H9 (cell line): ENCODE results near the gene KCNQ2. TPM values are rescaled to one million over a fixed set of nuclear protein-coding genes. Genes with fewer than 3 reads are reported as not detected.

Experiments used
- DNase-seq: peaks from one replicate; pipeline ENCODE4 v3.0.0-alpha.2; 2017
- H2AFZ ChIP-seq: one replicate; pipeline ENCODE4 v1.6.1; 2013; ENCODE audit warnings: mild to moderate bottlenecking, low read length, control low read depth, moderate library complexity
- H2AK5ac ChIP-seq: 2 replicates; pipeline ENCODE4 v1.6.1; 2013; ENCODE audit warnings: low read length, control low read depth, mixed read lengths; ENCODE audit not compliant: insufficient read length
- H2BK120ac ChIP-seq: one replicate; pipeline ENCODE4 v1.6.1; 2013; ENCODE audit warnings: low read depth, mild to moderate bottlenecking, low read length, control low read depth, inconsistent platforms; ENCODE audit not compliant: poor library complexity, severe bottlenecking
- H2BK12ac ChIP-seq: 2 replicates; pipeline ENCODE4 v1.6.1; 2013; ENCODE audit warnings: low read length, control low read depth, mixed read lengths, low read depth; ENCODE audit not compliant: insufficient read length
- H2BK15ac ChIP-seq: 2 replicates; pipeline ENCODE4 v1.6.1; 2013; ENCODE audit warnings: low read depth, low read length, control low read depth
- H2BK20ac ChIP-seq: one replicate; pipeline ENCODE4 v1.6.1; 2013; ENCODE audit warnings: low read depth, mild to moderate bottlenecking, low read length, control low read depth, inconsistent platforms; ENCODE audit not compliant: poor library complexity, severe bottlenecking
- H2BK5ac ChIP-seq: 2 replicates; pipeline ENCODE4 v1.6.1; 2013; ENCODE audit warnings: low read length, control low read depth, mixed read lengths; ENCODE audit not compliant: insufficient read length
- H3K14ac ChIP-seq: 2 replicates; pipeline ENCODE4 v1.6.1; 2013; ENCODE audit warnings: low read length, control low read depth; ENCODE audit not compliant: insufficient read depth
- H3K18ac ChIP-seq: 2 replicates; pipeline ENCODE4 v1.6.1; 2013; ENCODE audit warnings: low read depth, mild to moderate bottlenecking, mixed read lengths, low read length, control low read depth; ENCODE audit not compliant: insufficient read length
- H3K23ac ChIP-seq: 2 replicates; pipeline ENCODE4 v1.6.1; 2013; ENCODE audit warnings: low read length, control low read depth, mixed read lengths, low read depth; ENCODE audit not compliant: insufficient read length
- H3K23me2 ChIP-seq: 2 replicates; pipeline ENCODE4 v1.6.1; 2013; ENCODE audit warnings: low read depth, mild to moderate bottlenecking, mixed read lengths, low read length, control low read depth; ENCODE audit not compliant: insufficient read length, poor library complexity, severe bottlenecking
- H3K27ac ChIP-seq: 2 replicates; pipeline ENCODE4 v1.5.1; 2013; ENCODE audit warnings: low read length, control low read depth, mixed read lengths, low read depth; ENCODE audit not compliant: insufficient read length
- H3K27me3 ChIP-seq: 2 replicates; pipeline ENCODE4 v1.6.1; 2013; ENCODE audit warnings: low read length, control low read depth, inconsistent platforms; ENCODE audit not compliant: insufficient read depth
- H3K4ac ChIP-seq: 2 replicates; pipeline ENCODE4 v1.6.1; 2013; ENCODE audit warnings: low read depth, mild to moderate bottlenecking, control low read depth, inconsistent platforms, low read length, moderate library complexity
- H3K4me1 ChIP-seq: 2 replicates; pipeline ENCODE4 v1.6.1; 2013; ENCODE audit warnings: low read length, control low read depth, inconsistent platforms; ENCODE audit not compliant: insufficient read depth
- H3K4me2 ChIP-seq: 2 replicates; pipeline ENCODE4 v1.6.1; 2013; ENCODE audit warnings: low read length, control low read depth, mixed read lengths; ENCODE audit not compliant: insufficient read length, insufficient read depth
- H3K56ac ChIP-seq: 2 replicates; pipeline ENCODE4 v1.6.1; 2013; ENCODE audit warnings: low read depth, mild to moderate bottlenecking, mixed read lengths, low read length, control low read depth; ENCODE audit not compliant: insufficient read length
- H3K79me1 ChIP-seq: 2 replicates; pipeline ENCODE4 v1.6.1; 2013; ENCODE audit warnings: low read depth, mild to moderate bottlenecking, moderate library complexity, low read length, control low read depth, inconsistent platforms; ENCODE audit not compliant: insufficient read depth, poor library complexity, severe bottlenecking
- H3K79me2 ChIP-seq: 2 replicates; pipeline ENCODE4 v1.6.1; 2013; ENCODE audit warnings: low read length, control low read depth, inconsistent platforms; ENCODE audit not compliant: insufficient read depth
- H3K9ac ChIP-seq: 2 replicates; pipeline ENCODE4 v1.6.1; 2013; ENCODE audit warnings: low read length, control low read depth, mixed read lengths; ENCODE audit not compliant: insufficient read length; ENCODE audit errors: extremely low read depth
- H3K9me3 ChIP-seq: one replicate; pipeline ENCODE4 v1.6.1; 2013; ENCODE audit warnings: low read depth, low read length, inconsistent platforms; ENCODE audit not compliant: control insufficient read depth
- H3T11ph ChIP-seq: one replicate; pipeline ENCODE4 v1.6.1; 2013; ENCODE audit warnings: mild to moderate bottlenecking, low read length, control low read depth, inconsistent platforms
- H4K20me1 ChIP-seq: one replicate; pipeline ENCODE4 v1.6.1; 2013; ENCODE audit not compliant: control insufficient read depth, insufficient read length, insufficient read depth
- H4K5ac ChIP-seq: 2 replicates; pipeline ENCODE4 v1.6.1; 2013; ENCODE audit warnings: low read depth, mild to moderate bottlenecking, mixed read lengths, low read length, control low read depth; ENCODE audit not compliant: insufficient read length
- H4K8ac ChIP-seq: replicated peaks from 2 replicates; pipeline ENCODE4 v1.6.1; 2013; ENCODE audit warnings: low read length, control low read depth, mixed read lengths, low read depth; ENCODE audit not compliant: insufficient read length
- H4K91ac ChIP-seq: 2 replicates; pipeline ENCODE4 v1.6.1; 2013; ENCODE audit warnings: low read depth, mild to moderate bottlenecking, moderate library complexity, mixed read lengths, low read length, control low read depth; ENCODE audit not compliant: insufficient read length
- H3K27ac Mint-ChIP-seq, 3 experiments: 2 replicates in 2 of 3; 3 replicates in 1 of 3; pipeline ENCODE4 v1.8.0; 2020 to 2021; ENCODE audit warnings: mixed read lengths in 3 of 3, mild to moderate bottlenecking in 1 of 3, moderate library complexity in 1 of 3
- H3K27me3 Mint-ChIP-seq: 2 replicates; pipeline ENCODE4 v1.8.0; 2021; ENCODE audit warnings: low read depth, mild to moderate bottlenecking, moderate library complexity, mixed read lengths
- H3K36me3 Mint-ChIP-seq, 3 experiments: 2 replicates in 2 of 3; 3 replicates in 1 of 3; pipeline ENCODE4 v1.8.0; 2020 to 2021; ENCODE audit warnings: low read depth in 3 of 3, mixed read lengths in 3 of 3; ENCODE audit not compliant: insufficient read depth in 1 of 3
- H3K4me1 Mint-ChIP-seq, 2 experiments: 2 replicates each; pipeline ENCODE4 v1.8.0; 2020; ENCODE audit warnings: mixed read lengths in 2 of 2
- H3K4me3 Mint-ChIP-seq, 2 experiments: 2 replicates in 1 of 2; 3 replicates in 1 of 2; pipeline ENCODE4 v1.8.0; 2020 to 2021; ENCODE audit warnings: mild to moderate bottlenecking in 2 of 2, mixed read lengths in 2 of 2, moderate library complexity in 1 of 2
- H3K9me3 Mint-ChIP-seq, 2 experiments: 2 replicates in 1 of 2; 3 replicates in 1 of 2; pipeline ENCODE4 v1.8.0; 2020; ENCODE audit warnings: mild to moderate bottlenecking in 2 of 2, mixed read lengths in 2 of 2, moderate library complexity in 1 of 2
- CTCF ChIP-seq: fragments of 200-600 bp; sonication (generic); conservative IDR thresholded peaks from 3 replicates; pipeline ENCODE4 v1.8.0; 2021; ENCODE audit warnings: antibody characterized with exemption, mild to moderate bottlenecking
- WGBS: extraction: QIAGEN DNeasy Blood & Tissue Kit; methylation state at CpG from one replicate; pipeline ENCODE4 v1.1.7; 2013; ENCODE audit warnings: missing lambda C conversion rate, low lambda C conversion rate, mixed read lengths; ENCODE audit not compliant: insufficient read length; ENCODE audit errors: extremely low coverage; 5-methylcytosine and 5-hydroxymethylcytosine counted together
- total RNA-seq: library from RNA; stranded (reverse); gene quantifications from 2 replicates; pipeline ENCODE4 v1.2.1, GENCODE V29; 2021

The KCNQ2 gene
- total RNA-seq, 1 experiment from 2014 or later, result 69.2 TPM

GRCh38 chr20:63439866-63440265 is 32.6 kb downstream of the KCNQ2 start:
- Histone ChIP-seq H2AFZ (no peak overlapping the region), H2BK12ac (no peak overlapping the region), H3K56ac (no peak overlapping the region), H2BK120ac (no peak overlapping the region), H3K4me1 (no peaks in the 10 kb centered on the region), H2BK5ac (no peak overlapping the region), H3K9me3 (no peaks in the 10 kb centered on the region), H3K4ac (no peak overlapping the region), H3K23ac (no peak overlapping the region), H3T11ph (no peak overlapping the region), H3K27me3 (no peaks in the 10 kb centered on the region), H4K5ac (no peak overlapping the region), H3K9ac (no peak overlapping the region), H3K27ac (no peak overlapping the region), H3K18ac (no peak overlapping the region), H4K20me1 (no peaks in the 10 kb centered on the region), H3K79me2 (no peaks in the 10 kb centered on the region; the same call in 1 of the 2 replicates), H3K4me2 (no peak overlapping the region), H4K91ac (no peak overlapping the region), H3K79me1 (no peaks in the 10 kb centered on the region), H2BK15ac (no peak overlapping the region), H4K8ac (no peak overlapping the region), H2BK20ac (no peak overlapping the region), H3K23me2 (no peaks in the 10 kb centered on the region), H2AK5ac (no peak overlapping the region), H3K14ac (no peak overlapping the region)
- Mint-ChIP-seq H3K9me3 (peaks cover 9 to 11% of the 10 kb centered on the region in 2 experiments; a peak in 3 of 5 replicates), H3K4me3 (no peak overlapping the region), H3K27ac (no peak overlapping the region), H3K4me1 (peaks cover 4 to 19% of the 10 kb centered on the region in 2 experiments), H3K27me3 (no peaks in the 10 kb centered on the region), H3K36me3 (peaks cover 12 to 28% (median 15%) of the 10 kb centered on the region in 3 experiments)
- no peak for DNase-seq
- no peak for TF ChIP-seq CTCF
- WGBS, result no CpG with 5 or more reads among the region's 15 CpGs
